A549 (cell line): ENCODE measurements around the gene PKLR.

ENCODE experiments used
- CTCF ChIP-seq: fragments of >200 bp; sonication (Bioruptor Twin); formaldehyde crosslinking; IDR thresholded peaks from 3 replicates; pipeline ENCODE4 v1.5.1; 2016
- EP300 ChIP-seq, 2 experiments: fragments of >200 bp; sonication (Bioruptor Twin); formaldehyde crosslinking; IDR thresholded peaks; 2 replicates in 1 of 2; 3 replicates in 1 of 2; pipeline ENCODE4 v1.6.1; 2016 to 2017
- REST ChIP-seq: fragments of 200-600 bp; sonication (generic); IDR thresholded peaks from 2 replicates; pipeline ENCODE4 v1.6.1; 2016; ENCODE audit warnings: antibody characterized with exemption, mild to moderate bottlenecking, moderate library complexity

- TF ChIP-seq CTCF (no peak), REST (no peak), EP300 (IDR thresholded peaks at IDR 0.05) (no peak)
These were observed 41.0 kb downstream of the PKLR start for GRCh38 chr1:155260276-155260675.
